DOHH2 (cell line): ENCODE measurements around the gene STARD10.

Experiments
- H3F3A ChIP-seq: fragments of 200-600 bp; sonication (generic), shearing (Covaris generic); 2 replicates; pipeline ENCODE4 v1.6.0; 2016; ENCODE audit warnings: antibody characterized with exemption, mild to moderate bottlenecking; ENCODE audit not compliant: control insufficient read depth, insufficient read depth
- H3K27ac ChIP-seq: fragments of 200-600 bp; sonication (generic); 2 replicates; pipeline ENCODE4 v1.5.1; 2014; ENCODE audit warnings: low read depth, mild to moderate bottlenecking, low read length, moderate library complexity
- H3K27me3 ChIP-seq: fragments of 200-600 bp; sonication (generic); 2 replicates; pipeline ENCODE4 v1.6.1; 2014; ENCODE audit warnings: mild to moderate bottlenecking, low read length, mixed read lengths; ENCODE audit not compliant: control insufficient read depth
- H3K36me3 ChIP-seq: fragments of 200-600 bp; sonication (generic); 2 replicates; pipeline ENCODE4 v1.6.1; 2014; ENCODE audit warnings: mild to moderate bottlenecking, low read length, moderate library complexity, mixed read lengths; ENCODE audit not compliant: control insufficient read depth
- H3K4me1 ChIP-seq: fragments of 200-600 bp; sonication (generic); 2 replicates; pipeline ENCODE4 v1.6.1; 2014; ENCODE audit warnings: mild to moderate bottlenecking, low read length, mixed read lengths; ENCODE audit not compliant: control insufficient read depth
- H3K4me2 ChIP-seq: fragments of 200-600 bp; sonication (generic); 2 replicates; pipeline ENCODE4 v1.6.0; 2014; ENCODE audit warnings: mild to moderate bottlenecking, low read length, moderate library complexity
- H3K4me3 ChIP-seq: fragments of 200-600 bp; sonication (generic); 2 replicates; pipeline ENCODE4 v1.5.1; 2014; ENCODE audit warnings: mild to moderate bottlenecking, low read length, mixed read lengths
- H3K79me2 ChIP-seq: fragments of 200-600 bp; sonication (generic); 2 replicates; pipeline ENCODE4 v1.6.1; 2014; ENCODE audit warnings: mild to moderate bottlenecking, low read length, mixed read lengths; ENCODE audit not compliant: control insufficient read depth
- H3K9me2 ChIP-seq: fragments of 200-600 bp; sonication (generic); replicated peaks from 2 replicates; pipeline ENCODE4 v1.6.1; 2014; ENCODE audit warnings: mild to moderate bottlenecking, low read length, mixed read lengths; ENCODE audit not compliant: control insufficient read depth
- H3K9me3 ChIP-seq: fragments of 200-600 bp; sonication (generic); 2 replicates; pipeline ENCODE4 v1.6.1; 2014; ENCODE audit warnings: antibody characterized with exemption, low read length, mixed read lengths; ENCODE audit not compliant: control insufficient read depth, insufficient read depth
- H4K20me1 ChIP-seq: fragments of 200-600 bp; sonication (generic); 2 replicates; pipeline ENCODE4 v1.6.0; 2014; ENCODE audit warnings: low read depth, mild to moderate bottlenecking, antibody characterized with exemption, low read length, moderate library complexity; ENCODE audit not compliant: control insufficient read depth, insufficient read depth
- EZH2phosphoT487 ChIP-seq: fragments of 200-600 bp; sonication (generic); IDR thresholded peaks from 2 replicates; pipeline ENCODE4 v1.6.1; 2017; ENCODE audit warnings: borderline replicate concordance, mild to moderate bottlenecking, antibody characterized with exemption, low read length, moderate library complexity, mixed read lengths
- TF ChIP-seq, protein P1 (sequence below): fragments of 200-600 bp; sonication (generic); IDR thresholded peaks from one replicate; pipeline ENCODE4 v1.5.1; 2014; ENCODE audit warnings: antibody characterized with exemption, mild to moderate bottlenecking, low read depth, low read length; ENCODE audit not compliant: poor library complexity, severe bottlenecking

The STARD10 gene

DNA sequence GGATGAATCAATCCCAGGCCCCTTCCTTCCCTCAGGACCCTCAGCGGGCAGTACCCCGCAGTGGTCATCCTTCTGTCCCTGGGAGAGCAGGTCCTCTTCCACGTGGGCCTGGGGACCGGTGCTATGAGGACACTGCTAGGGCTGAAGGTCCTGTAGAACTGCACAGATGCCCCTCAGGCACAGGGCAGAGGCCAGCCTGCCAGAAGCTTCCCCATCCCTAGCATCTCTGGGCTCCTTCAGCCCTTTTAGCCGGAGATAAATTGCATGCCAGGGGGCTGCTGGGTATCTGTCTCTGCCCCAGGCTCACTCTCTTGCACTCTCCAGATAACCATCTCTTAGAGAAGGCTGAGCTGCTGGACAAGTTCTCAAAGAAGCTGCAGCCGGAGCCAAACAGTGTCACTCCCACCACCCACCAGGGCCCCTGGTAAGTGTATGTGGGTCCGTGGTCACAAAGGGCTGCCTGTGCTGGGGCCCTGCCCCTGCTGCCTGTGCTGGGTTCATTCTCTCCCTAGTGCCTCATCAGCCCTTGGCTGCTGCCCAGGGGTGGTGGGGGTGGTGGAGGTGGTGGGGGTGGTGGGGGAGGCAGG lies 22.6 kb upstream of the STARD10 start:
- H3K36me3 ChIP-seq = peaks cover 76% of the 10 kb centered on the region
- H3K27me3 ChIP-seq = no peaks in the 10 kb centered on the region
- H3K4me1 ChIP-seq = peaks cover 25% of the 10 kb centered on the region
- peak overlapping the region; percentile 79 for H3K4me3 ChIP-seq
- no peaks in the 10 kb centered on the region for H3K9me3 ChIP-seq
- peak overlapping the region; percentile 84 for H3K4me2 ChIP-seq
- H3K79me2 ChIP-seq = peaks cover 62% of the 10 kb centered on the region
- peak overlapping the region; percentile 77 for H3K27ac ChIP-seq
- TF ChIP-seq, protein P1, sequence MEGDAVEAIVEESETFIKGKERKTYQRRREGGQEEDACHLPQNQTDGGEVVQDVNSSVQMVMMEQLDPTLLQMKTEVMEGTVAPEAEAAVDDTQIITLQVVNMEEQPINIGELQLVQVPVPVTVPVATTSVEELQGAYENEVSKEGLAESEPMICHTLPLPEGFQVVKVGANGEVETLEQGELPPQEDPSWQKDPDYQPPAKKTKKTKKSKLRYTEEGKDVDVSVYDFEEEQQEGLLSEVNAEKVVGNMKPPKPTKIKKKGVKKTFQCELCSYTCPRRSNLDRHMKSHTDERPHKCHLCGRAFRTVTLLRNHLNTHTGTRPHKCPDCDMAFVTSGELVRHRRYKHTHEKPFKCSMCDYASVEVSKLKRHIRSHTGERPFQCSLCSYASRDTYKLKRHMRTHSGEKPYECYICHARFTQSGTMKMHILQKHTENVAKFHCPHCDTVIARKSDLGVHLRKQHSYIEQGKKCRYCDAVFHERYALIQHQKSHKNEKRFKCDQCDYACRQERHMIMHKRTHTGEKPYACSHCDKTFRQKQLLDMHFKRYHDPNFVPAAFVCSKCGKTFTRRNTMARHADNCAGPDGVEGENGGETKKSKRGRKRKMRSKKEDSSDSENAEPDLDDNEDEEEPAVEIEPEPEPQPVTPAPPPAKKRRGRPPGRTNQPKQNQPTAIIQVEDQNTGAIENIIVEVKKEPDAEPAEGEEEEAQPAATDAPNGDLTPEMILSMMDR = no peak
- TF ChIP-seq EZH2phosphoT487 = no peak
- H3K9me2 ChIP-seq = no peaks in the 10 kb centered on the region
- H4K20me1 ChIP-seq = no peaks in the 10 kb centered on the region
- no peaks in the 10 kb centered on the region; the same call in 1 of the 2 replicates for H3F3A ChIP-seq

DNA sequence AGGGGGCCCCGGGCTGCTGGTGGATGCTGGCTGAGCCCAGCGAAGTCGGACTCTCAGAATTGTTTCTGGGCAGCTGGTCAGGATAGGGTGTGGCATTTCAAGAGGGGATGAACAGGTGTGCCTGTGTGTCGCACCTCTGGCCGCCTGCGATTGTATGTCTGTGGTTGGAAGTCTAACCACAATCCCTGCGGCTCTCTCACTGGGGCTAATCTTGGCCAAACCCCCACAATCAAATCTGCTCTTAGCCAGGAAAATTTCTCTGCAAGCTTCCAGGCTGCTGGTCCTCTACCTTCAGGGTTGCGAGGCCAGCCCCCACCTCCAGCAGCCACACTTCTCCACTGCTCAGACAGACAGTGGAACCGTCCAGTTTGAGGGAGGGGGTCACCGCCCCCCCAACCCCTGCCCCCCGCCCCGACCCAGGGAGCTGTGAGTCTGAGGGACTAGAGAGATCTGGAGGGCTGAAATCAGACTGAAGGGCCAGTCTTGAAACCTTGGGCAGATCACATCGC lies 21.3 kb upstream of the STARD10 start:
- Histone ChIP-seq H3K36me3 (peaks cover 75% of the 10 kb centered on the region), H3K4me3 (peak overlapping the region; percentile 79), H3F3A (peaks cover 4% of the 10 kb centered on the region; the same call in 1 of the 2 replicates), H3K4me1 (peaks cover 27% of the 10 kb centered on the region), H3K79me2 (peaks cover 71% of the 10 kb centered on the region), H3K27me3 (no peaks in the 10 kb centered on the region), H3K4me2 (peak overlapping the region; percentile 84), H3K9me3 (no peaks in the 10 kb centered on the region), H4K20me1 (peaks cover 6% of the 10 kb centered on the region; the same call in 1 of the 2 replicates), H3K27ac (peak overlapping the region; percentile 77), H3K9me2 (no peaks in the 10 kb centered on the region)
- TF ChIP-seq EZH2phosphoT487 = no peak
- TF ChIP-seq, protein P1 = peak; percentile 19

DNA sequence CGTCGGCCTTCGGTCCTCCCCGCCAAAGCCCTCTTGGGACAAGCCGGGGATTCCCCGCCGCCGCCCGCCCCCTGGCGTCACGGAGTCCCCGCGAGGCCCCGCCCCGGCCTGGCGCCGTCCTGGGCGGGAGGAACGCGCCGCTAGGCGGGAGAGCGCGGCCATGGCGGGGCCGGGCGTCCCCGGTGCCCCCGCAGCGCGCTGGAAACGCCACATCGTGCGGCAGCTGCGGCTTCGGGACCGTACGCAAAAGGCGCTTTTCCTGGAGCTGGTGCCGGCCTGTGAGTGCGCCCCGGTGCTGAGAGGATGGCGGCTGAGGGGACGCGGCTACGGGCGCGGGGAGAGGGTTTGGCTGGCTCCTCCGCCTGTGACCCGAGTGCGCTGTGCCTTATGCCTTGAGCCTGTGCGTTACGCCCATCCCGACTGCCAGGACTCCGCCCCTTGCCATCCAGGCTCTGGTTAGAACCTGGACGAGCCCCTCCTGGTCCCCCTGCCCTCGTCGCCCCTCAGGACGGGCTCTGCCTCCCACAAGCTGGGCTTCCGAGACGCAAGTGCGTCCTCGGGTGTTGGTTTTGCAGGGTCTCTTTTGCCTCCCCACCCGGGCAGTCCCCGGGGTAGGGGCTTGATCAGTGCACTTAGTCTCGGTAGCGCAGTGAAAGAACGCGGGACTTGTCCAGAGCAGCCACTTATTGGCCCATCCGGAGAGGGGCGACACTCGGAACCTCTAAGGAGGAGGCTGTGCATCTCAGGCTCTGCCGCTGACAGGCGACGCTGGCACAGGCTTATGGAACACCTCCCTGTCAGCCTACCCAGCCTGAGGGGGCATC lies 20.7 kb upstream of the STARD10 start, which contains the start of gene ATG16L2:
Gene ATG16L2 (plus strand): TSS at position 126 of the 824 bp plus-strand sequence. CDS start 35 bp downstream, at position 161.
- H3K79me2 ChIP-seq = peaks cover 71% of the 10 kb centered on the region
- TF ChIP-seq, protein P1 = peak; percentile 42
- TF ChIP-seq EZH2phosphoT487 = no peak

More for the DNA sequence above, 20.7 kb upstream of the STARD10 start, which contains the start of gene ATG16L2:
- H3K27me3 ChIP-seq = no peaks in the 10 kb centered on the region
- H3K4me2 ChIP-seq = peak within 1 kb of the TSS; percentile 84
- peaks cover 4% of the 10 kb centered on the region; the same call in 1 of the 2 replicates for H3F3A ChIP-seq
- peaks cover 7% of the 10 kb centered on the region; the same call in 1 of the 2 replicates for H4K20me1 ChIP-seq
- peaks cover 27% of the 10 kb centered on the region for H3K4me1 ChIP-seq
- peak within 1 kb of the TSS; percentile 77 for H3K27ac ChIP-seq
- H3K9me2 ChIP-seq = no peaks in the 10 kb centered on the region
- H3K4me3 ChIP-seq = peak within 1 kb of the TSS; percentile 79
- no peaks in the 10 kb centered on the region for H3K9me3 ChIP-seq
- H3K36me3 ChIP-seq = peaks cover 81% of the 10 kb centered on the region
